Astrocyte of the cerebellum (primary cell): ENCODE measurements around the gene TMTC1.

Experiments used
- DNase-seq: peaks from one replicate; pipeline ENCODE4 v3.0.0-alpha.2; 2011; ENCODE audit warnings: low read depth
- H3K4me3 ChIP-seq: 2 replicates; pipeline ENCODE4 v1.5.1; 2011; ENCODE audit warnings: mild to moderate bottlenecking, low read depth, low read length, moderate library complexity
- in situ Hi-C: cut with HindIII; loops from 2 replicates; pipeline ENCODE4 v1.10.0; 2017; ENCODE audit warnings: low sequenced_read_pairs
- TF ChIP-seq, protein P1 (sequence below): IDR thresholded peaks from 2 replicates; pipeline ENCODE4 v1.5.1; 2012; ENCODE audit warnings: low read length, low read depth, moderate library complexity, mild to moderate bottlenecking; ENCODE audit errors: missing control alignments

Gene TMTC1

DNA sequence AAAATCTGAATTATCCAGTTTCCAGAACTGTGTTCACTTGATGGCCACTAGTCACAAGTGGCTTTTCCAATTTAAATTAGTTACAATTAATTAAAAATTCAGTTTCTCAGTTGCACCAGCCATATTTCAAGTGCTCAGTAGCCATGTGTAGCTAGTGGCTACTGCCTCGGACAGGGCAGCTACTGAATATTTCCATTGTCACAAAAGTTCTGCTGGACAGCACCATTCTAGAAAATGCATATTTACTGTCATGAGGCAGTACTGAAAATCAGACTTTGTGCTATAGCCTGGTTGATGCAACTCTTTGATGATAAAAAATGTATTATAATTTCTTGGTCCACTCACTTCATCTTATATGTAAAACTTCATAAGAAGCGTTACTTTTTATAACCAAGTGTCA is 274.8 kb downstream of the TMTC1 start:
- in situ Hi-C loops = no loop called here
- TF ChIP-seq, protein P1, sequence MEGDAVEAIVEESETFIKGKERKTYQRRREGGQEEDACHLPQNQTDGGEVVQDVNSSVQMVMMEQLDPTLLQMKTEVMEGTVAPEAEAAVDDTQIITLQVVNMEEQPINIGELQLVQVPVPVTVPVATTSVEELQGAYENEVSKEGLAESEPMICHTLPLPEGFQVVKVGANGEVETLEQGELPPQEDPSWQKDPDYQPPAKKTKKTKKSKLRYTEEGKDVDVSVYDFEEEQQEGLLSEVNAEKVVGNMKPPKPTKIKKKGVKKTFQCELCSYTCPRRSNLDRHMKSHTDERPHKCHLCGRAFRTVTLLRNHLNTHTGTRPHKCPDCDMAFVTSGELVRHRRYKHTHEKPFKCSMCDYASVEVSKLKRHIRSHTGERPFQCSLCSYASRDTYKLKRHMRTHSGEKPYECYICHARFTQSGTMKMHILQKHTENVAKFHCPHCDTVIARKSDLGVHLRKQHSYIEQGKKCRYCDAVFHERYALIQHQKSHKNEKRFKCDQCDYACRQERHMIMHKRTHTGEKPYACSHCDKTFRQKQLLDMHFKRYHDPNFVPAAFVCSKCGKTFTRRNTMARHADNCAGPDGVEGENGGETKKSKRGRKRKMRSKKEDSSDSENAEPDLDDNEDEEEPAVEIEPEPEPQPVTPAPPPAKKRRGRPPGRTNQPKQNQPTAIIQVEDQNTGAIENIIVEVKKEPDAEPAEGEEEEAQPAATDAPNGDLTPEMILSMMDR = no peak
- no peak overlapping the region for H3K4me3 ChIP-seq
- no peak for DNase-seq

DNA sequence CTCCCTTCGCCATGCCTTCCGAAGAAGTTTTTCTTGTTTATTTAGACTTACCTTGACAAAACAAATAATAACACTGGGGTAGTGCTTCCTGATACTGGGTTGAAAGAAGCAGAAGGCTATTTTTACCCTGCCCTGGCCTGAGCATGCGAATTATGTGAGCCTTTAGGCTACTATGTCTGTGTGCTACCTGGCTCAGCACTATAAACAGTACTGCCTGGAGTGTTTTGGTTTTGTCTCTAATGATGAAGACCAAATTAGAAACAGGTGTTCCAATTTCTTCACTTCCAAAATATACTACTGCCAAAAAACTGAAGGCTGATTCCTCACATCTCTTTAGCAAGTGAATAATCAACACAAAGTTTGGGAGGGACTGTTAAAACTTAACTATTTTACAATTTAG is 278.6 kb downstream of the TMTC1 start:
- in situ Hi-C loops = no loop called here
- no peak for DNase-seq
- no peak overlapping the region for H3K4me3 ChIP-seq
- TF ChIP-seq, protein P1 = no peak

DNA sequence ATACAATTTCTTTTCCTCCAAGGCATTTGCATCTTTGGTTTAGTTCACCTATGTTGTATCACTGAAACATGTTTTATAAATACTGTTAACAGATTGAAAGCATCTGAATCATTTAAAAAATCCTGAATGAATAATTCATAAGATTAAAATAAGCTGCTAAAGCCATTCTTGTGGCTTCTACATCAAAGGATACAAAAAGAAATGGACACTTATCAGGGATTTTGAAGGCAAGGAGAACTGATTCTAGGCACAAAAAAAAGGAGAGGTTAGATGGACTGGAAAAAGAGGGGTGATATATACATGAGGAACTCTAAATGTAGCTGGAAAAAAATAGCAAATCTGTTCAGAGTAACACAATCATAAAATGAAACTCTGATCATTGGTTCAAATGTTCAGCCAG is 280.5 kb downstream of the TMTC1 start:
- in situ Hi-C loops = no loop called here
- TF ChIP-seq, protein P1 = no peak
- DNase-seq = no peak
- no peak overlapping the region for H3K4me3 ChIP-seq

DNA sequence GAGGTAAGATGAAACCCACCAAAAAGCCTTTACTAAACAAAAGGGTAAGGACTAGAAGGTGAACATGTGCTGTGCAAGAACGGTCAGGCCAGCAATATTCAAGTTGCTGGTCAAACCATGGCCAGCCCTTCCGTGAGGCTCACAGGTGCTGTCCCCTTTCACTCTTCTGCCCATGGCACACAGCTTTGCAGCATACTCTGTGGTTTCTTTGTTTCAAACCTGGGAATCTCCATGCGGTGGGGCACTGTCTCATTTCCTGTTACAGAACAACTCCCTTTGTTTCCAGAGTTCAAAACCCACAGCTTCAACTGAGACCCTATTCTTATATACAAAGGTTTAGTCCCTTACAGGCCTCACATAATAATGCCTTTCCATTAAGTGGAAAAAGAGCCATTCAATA is 284.5 kb downstream of the TMTC1 start:
- no peak overlapping the region for H3K4me3 ChIP-seq
- TF ChIP-seq, protein P1 = no peak
- no peak for DNase-seq
- in situ Hi-C loops = no loop called here

DNA sequence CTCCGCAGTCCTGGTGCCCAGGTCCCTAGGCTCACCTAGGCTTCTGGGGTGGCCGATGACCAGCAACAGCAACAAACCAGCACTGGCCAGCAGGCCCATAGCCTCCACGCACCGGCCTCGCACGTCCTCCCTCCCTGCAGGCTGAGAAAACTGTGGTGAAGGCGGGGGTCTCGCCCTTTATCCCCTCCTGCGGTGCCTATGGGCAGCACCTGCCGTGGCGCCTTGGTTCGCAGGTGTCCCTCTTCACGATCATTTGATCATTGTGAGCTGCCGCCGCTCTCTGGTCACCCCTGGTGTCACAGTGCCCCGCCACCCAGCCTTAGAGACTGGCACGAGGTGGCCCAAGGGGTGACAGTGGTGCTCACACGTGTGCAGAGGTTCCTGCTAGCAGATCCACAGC is 286.2 kb downstream of the TMTC1 start, which contains the start of gene OVCH1:
TSS of gene OVCH1 (minus strand) at position 99 of the 400 bp plus-strand sequence. CDS start at position 99, 0 bp downstream.
- TF ChIP-seq, protein P1 = no peak
- in situ Hi-C loops = no loop called here
- no peak for DNase-seq
- no peak within 1 kb of the TSS for H3K4me3 ChIP-seq

DNA sequence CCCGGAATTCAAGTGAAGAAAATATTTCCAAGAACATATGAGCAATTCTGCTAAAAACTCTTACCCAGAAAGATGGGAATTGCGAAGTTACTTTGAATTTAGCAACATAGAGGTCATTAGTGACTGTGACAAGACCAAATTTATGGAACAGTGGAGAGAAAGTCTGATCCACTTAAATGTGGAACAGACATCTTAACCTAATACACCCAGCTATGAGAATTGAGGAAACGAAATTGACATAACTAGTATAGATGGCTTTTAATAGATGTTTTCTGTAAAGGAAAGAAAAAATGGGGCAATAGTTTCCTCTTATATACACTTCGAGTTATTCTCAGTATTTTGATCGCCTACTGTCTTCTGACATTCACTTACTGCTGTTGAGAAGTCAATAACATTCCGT is 290.9 kb downstream of the TMTC1 start:
- in situ Hi-C loops = no loop called here
- no peak overlapping the region for H3K4me3 ChIP-seq
- TF ChIP-seq, protein P1 = no peak
- no peak for DNase-seq

DNA sequence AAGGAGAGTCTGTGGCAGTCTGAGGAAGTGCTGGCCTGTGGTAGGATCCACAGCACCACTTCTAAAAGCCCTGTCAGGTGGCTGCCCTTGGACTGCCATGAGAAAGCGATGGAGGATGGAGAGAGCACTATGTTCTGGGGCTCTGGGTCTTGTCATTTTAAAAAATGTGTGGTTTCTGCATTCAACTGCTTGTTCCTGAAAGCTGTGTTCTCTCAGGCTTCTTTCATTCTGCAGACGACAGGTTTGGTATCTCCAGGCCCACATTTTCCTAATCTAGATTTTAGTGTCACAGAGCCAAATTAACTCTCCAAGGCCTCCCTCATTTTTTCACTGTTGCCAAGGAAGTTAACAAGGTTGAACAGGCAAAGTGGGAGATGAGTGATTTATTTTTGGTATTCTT is 296.8 kb downstream of the TMTC1 start:
- no peak overlapping the region for H3K4me3 ChIP-seq
- in situ Hi-C loops = no loop called here
- TF ChIP-seq, protein P1 = no peak
- DNase-seq = no peak
